GM10248 (cell line): Measurements from ENCODE around the gene DCTN3.
A peak's percentile ranks its signal among the peaks of the same experiment; 100 is the strongest.

Experiments
- CTCF ChIA-PET: fragments of 300-600 bp; sonication (Branson Sonifier 250); formaldehyde crosslinking; extraction: SDS; loops from one replicate; lab custom pipeline; 2021; ENCODE audit warnings: antibody characterized with exemption; lab: Yijun Ruan, JAX
- POLR2A ChIA-PET: fragments of 350-650 bp; sonication (Branson Sonifier 250); formaldehyde crosslinking; extraction: SDS; loops from one replicate; lab custom pipeline; 2020; ENCODE audit warnings: antibody characterized with exemption; lab: Yijun Ruan, JAX
- DNase-seq: peaks from one replicate; pipeline ENCODE4 v3.0.0; 2012; ENCODE audit errors: extremely low spot score
- CTCF ChIP-seq: IDR thresholded peaks from 2 replicates; pipeline ENCODE4 v1.5.1; 2012; ENCODE audit warnings: mild to moderate bottlenecking, low read depth; ENCODE audit errors: extremely low read depth, missing control alignments, control extremely low read depth

DCTN3 gene

GRCh38 chr9:34606905-34607304 lies 13.4 kb downstream of the DCTN3 start:
- DNase-seq = no peak
- POLR2A ChIA-PET = no interaction called here
- CTCF ChIA-PET = interaction anchor here (1.1 to 17.0 kb wide), 4 partner anchors 10 to 59 kb away, joined by 4 to 328 read pairs (median 26); partner anchors contain the start of genes ARID3C and SIGMAR1
- TF ChIP-seq CTCF = no peak

GRCh38 chr9:34606190-34606589 lies 14.1 kb downstream of the DCTN3 start:
- DNase-seq = no peak
- no peak for TF ChIP-seq CTCF
- ChIA-PET POLR2A (no interaction called here), CTCF (interaction anchor here (1.1 to 17.0 kb wide), 9 partner anchors 9 to 202 kb away, joined by 3 to 328 read pairs (median 4); partner anchors contain the start of genes ARID3C, DCTN3, GALT and SIGMAR1)

GRCh38 chr9:34603610-34604231 lies 16.6 kb downstream of the DCTN3 start:
- ChIA-PET CTCF (interaction anchor here (0.6 to 17.0 kb wide), 40 partner anchors 9 to 980 kb away, joined by 3 to 328 read pairs (median 5); partner anchors contain the start of genes ARID3C, DCTN3, GALT and RPP25L), POLR2A (no interaction called here)
- peak; percentile 91 for TF ChIP-seq CTCF
- DNase-seq = peak; percentile 83

GRCh38 chr9:34601937-34602573 lies 18.2 kb downstream of the DCTN3 start:
- POLR2A ChIA-PET = no interaction called here
- DNase-seq = no peak
- CTCF ChIA-PET = interaction anchor here (0.8 to 17.0 kb wide), 17 partner anchors 9 to 221 kb away, joined by 3 to 328 read pairs (median 10); partner anchors contain the start of genes ARID3C, DCTN3, GALT and RPP25L
- TF ChIP-seq CTCF = no peak

GRCh38 chr9:34600908-34601307 lies 19.4 kb downstream of the DCTN3 start:
- no peak for TF ChIP-seq CTCF
- no peak for DNase-seq
- CTCF ChIA-PET = interaction anchor here (0.9 to 3.3 kb wide), 5 partner anchors 10 to 197 kb away, joined by 3 to 16 read pairs (median 9); no protein-coding TSS in a partner anchor
- POLR2A ChIA-PET = no interaction called here

GRCh38 chr9:34599546-34599945 lies 20.7 kb downstream of the DCTN3 start:
- no peak for DNase-seq
- POLR2A ChIA-PET = interaction anchor here (0.6 kb wide), 1 partner anchor 49 kb away, joined by 3 read pairs; no protein-coding TSS in a partner anchor
- no peak for TF ChIP-seq CTCF
- CTCF ChIA-PET = interaction anchor here (0.7 to 3.3 kb wide), 8 partner anchors 8 to 196 kb away, joined by 3 to 16 read pairs (median 8); no protein-coding TSS in a partner anchor
